Transverse colon (tissue), 4 donors: ENCODE results near the gene NPPA. TPM values are rescaled to one million over a fixed set of nuclear protein-coding genes. Genes with fewer than 3 reads are reported as not detected.

ENCODE experiments used
- DNase-seq: peaks from one replicate; pipeline ENCODE4 v3.0.0-alpha.2; 2019
- H3K27ac ChIP-seq, 4 donors: fragments of 200-600 bp; sonication (generic); 2 replicates each; pipeline ENCODE4 v1.5.1; 2016 to 2018; ENCODE audit warnings: inconsistent platforms in 4 of 4
- H3K27me3 ChIP-seq: fragments of 200-600 bp; sonication (generic); 2 replicates; pipeline ENCODE4 v1.5.1; 2017; ENCODE audit warnings: inconsistent platforms
- H3K36me3 ChIP-seq, 4 donors: fragments of 200-600 bp; sonication (generic); 2 replicates each; pipeline ENCODE4 v1.5.1; 2017 to 2019; ENCODE audit warnings: inconsistent platforms in 4 of 4
- H3K4me1 ChIP-seq, 4 donors: fragments of 200-600 bp; sonication (generic); 2 replicates each; pipeline ENCODE4 v1.5.1; 2017 to 2020; ENCODE audit warnings: inconsistent platforms in 4 of 4
- H3K4me3 ChIP-seq, 4 donors: fragments of 200-600 bp; sonication (generic); 1 replicate in 1 of 4; 2 replicates in 3 of 4; pipeline versions ENCODE4 v1.5.1 to v1.6.1; 2017 to 2019; ENCODE audit warnings: inconsistent platforms in 4 of 4
- H3K9me3 ChIP-seq, 2 donors: fragments of 200-600 bp; sonication (generic); 2 replicates each; pipeline ENCODE4 v1.5.1; 2017 to 2019; ENCODE audit warnings: inconsistent platforms in 2 of 2
- CTCF ChIP-seq, 5 experiments: fragments of 200-600 bp in 3 of 5; fragments of 450-650 bp in 2 of 5; sonication (generic) in 3 of 5; IDR thresholded peaks; 1 replicate in 2 of 5; 2 replicates in 3 of 5; pipeline ENCODE4 v1.5.1; 2016 to 2017; ENCODE audit warnings: antibody characterized with exemption in 5 of 5, inconsistent platforms in 3 of 5, mild to moderate bottlenecking in 2 of 5, moderate library complexity in 1 of 5
- EP300 ChIP-seq: sonication (generic); formaldehyde crosslinking; IDR thresholded peaks from one replicate; pipeline ENCODE4 v1.6.1; 2017; ENCODE audit warnings: antibody characterized with exemption, low read depth
- POLR2A ChIP-seq: fragments of 450-650 bp; IDR thresholded peaks from one replicate; pipeline ENCODE4 v1.6.1; 2016; ENCODE audit warnings: antibody characterized with exemption, mild to moderate bottlenecking, moderate library complexity
- POLR2AphosphoS5 ChIP-seq, 3 donors: sonication (generic); formaldehyde crosslinking; IDR thresholded peaks; one replicate each; pipeline ENCODE4 v1.6.1; 2016; ENCODE audit warnings: antibody characterized with exemption in 3 of 3
- WGBS, 2 donors: methylation state at CpG; one replicate each; pipeline ENCODE4 v1.1.5; 2018; ENCODE audit warnings: low coverage in 1 of 2; 5-methylcytosine and 5-hydroxymethylcytosine counted together
- in situ Hi-C, 4 donors: fragments of 200-750 bp; cut with MboI; loops; one replicate each; pipeline versions ENCODE4 v1.15.0 to v1.15.1; 2017; ENCODE audit warnings: low sequenced_read_pairs in 3 of 4, low pct_ligation_motif_present in 1 of 4, low pct_unique_long_range_greater_than_20kb in 1 of 4
- intact Hi-C: fragments of 100-400 bp; cut with DNase I; formaldehyde crosslinking; loops from one replicate; pipeline ENCODE4 v1.15.1; 2023; ENCODE audit warnings: low total_unique reads
- total RNA-seq, 4 donors: library from RNA; depleted of rRNA; stranded (reverse); fragments of >200 nt; gene quantifications; one replicate each; pipeline ENCODE4 v1.1.0, GENCODE V29; 2016

The NPPA gene
- total RNA-seq, 4 donors from 2014 or later: not detected

DNA sequence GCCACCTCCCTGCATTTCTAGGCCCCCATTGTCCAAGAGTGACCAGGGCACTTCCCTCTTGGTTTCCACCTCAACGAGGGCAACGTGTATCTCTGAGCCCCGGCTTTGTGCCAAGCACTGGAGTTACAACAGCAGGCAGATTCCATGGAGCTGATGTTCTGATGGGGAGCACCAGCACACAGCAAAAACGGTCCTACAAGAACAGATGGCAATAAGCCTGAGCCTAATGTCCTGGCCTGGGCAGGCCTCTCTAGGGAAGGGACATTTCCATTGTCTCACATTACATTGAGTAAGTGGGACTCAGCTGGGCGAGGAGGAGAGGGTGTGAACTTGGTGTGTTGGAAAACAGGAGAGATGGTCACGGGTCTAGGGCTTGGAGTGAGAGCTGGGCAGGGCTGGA lies 38.3 kb upstream of the NPPA start:
- no peaks in the 10 kb centered on the region for H3K9me3 ChIP-seq
- 76% methylated on average over 6 of the region's 6 CpGs; no CpG with 5 or more reads in 1 of the 2 donors for WGBS, 2 donors
- in situ Hi-C loops (no loop called here), intact Hi-C loops (no loop called here)
- H3K27ac ChIP-seq: no peak overlapping the region
- no peak for DNase-seq
- TF ChIP-seq EP300 (no peak), POLR2AphosphoS5 (IDR thresholded peaks at IDR 0.05) (no peak), POLR2A (no peak), CTCF (IDR thresholded peaks at IDR 0.05) (no peak)
- H3K4me3 ChIP-seq: no peak overlapping the region
- H3K4me1 ChIP-seq: peaks cover 0 to 3% (median 0%) of the 10 kb centered on the region in 4 donors
- H3K27me3 ChIP-seq: no peaks in the 10 kb centered on the region
- H3K36me3 ChIP-seq: no peaks in the 10 kb centered on the region

DNA sequence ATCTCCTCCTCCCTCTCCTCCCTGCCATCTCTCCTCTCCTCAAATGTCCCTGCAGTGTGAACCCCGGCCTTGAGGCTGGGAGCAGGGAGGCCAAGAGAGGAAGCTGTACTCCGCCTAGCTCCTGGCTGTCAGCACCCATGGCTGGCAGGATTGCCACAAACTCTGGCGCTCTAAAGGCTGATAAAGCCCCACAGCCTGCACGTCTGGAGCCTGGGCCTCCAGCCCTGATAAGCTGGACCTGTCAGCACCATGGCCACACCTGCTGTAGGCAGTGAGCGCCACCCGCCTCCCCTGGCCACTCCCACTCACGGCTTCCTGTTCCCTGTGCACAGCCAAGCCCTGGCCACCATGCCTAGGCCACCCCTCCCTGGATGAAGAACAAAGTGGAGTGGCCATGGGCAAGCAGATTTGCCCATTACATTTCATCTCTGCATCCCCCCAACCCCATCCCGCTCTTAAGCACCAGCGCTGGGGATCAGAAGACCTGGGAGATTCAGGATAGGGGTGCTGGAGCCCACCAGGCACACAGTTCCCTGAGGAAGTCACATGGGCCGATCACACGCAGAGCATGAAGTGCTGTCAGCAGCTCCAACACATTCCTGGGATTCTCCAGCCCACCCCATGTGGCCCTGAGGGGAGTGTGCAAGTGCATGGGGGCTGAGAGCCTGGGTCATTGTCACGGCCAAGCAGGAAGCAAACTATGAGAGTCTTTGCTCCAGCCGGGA lies 35.4 kb upstream of the NPPA start:
- Histone ChIP-seq H3K36me3 (no peaks in the 10 kb centered on the region), H3K9me3 (no peaks in the 10 kb centered on the region), H3K4me3 (no peak overlapping the region), H3K27ac (no peak overlapping the region), H3K27me3 (no peaks in the 10 kb centered on the region), H3K4me1 (peaks cover 0 to 10% (median 0%) of the 10 kb centered on the region in 4 donors)
- peak; percentile 69 for DNase-seq
- in situ Hi-C loops (no loop called here), intact Hi-C loops (no loop called here)
- 40 to 50% methylated on average over 1 to 13 of the region's 13 CpGs for WGBS, 2 donors
- no peak for TF ChIP-seq EP300
- no peak for TF ChIP-seq POLR2A
- TF ChIP-seq CTCF (IDR thresholded peaks at IDR 0.05): no peak
- no peak for TF ChIP-seq POLR2AphosphoS5 (IDR thresholded peaks at IDR 0.05)

DNA sequence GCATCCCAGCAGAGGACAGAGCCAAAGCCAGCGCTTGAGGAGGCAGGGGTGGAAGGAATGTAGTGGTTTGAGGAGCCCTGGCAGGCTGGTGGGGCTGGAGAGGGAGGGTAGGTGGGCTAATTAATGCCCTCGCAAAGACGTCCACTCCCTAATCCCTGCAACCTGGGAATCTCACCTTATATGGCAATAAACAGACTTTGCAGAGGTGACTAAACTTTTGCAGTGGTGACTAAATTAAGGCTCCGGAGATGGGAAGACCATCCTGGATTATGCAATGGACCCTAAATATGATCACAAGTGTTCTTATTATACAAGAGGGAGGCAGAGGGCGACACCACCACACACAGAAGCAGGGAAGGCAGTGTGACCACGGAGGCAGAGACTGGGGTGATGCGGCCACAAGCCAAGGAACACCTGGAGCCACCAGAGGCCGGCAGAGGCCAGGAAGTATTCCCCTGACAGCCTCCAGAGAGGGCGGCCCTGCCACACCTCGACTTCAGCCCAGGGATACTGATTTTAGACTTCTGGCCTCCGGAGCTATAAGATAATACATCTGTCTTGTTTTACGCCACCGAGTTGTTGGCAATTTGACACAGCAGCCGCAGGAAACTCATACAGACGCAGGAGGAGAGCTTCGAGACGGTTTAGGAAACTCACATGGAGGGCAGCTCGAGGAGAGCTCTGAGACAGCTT lies 34.3 kb upstream of the NPPA start:
- no peak overlapping the region for H3K27ac ChIP-seq
- WGBS, 2 donors: 67 to 81% methylated on average over 12 to 18 of the region's 18 CpGs
- no peaks in the 10 kb centered on the region for H3K36me3 ChIP-seq
- H3K4me3 ChIP-seq: no peak overlapping the region
- H3K9me3 ChIP-seq: no peaks in the 10 kb centered on the region
- DNase-seq: no peak
- peaks cover 0 to 10% (median 0%) of the 10 kb centered on the region in 4 donors for H3K4me1 ChIP-seq
- no peak for TF ChIP-seq CTCF (IDR thresholded peaks at IDR 0.05)
- no peak for TF ChIP-seq EP300
- TF ChIP-seq POLR2AphosphoS5 (IDR thresholded peaks at IDR 0.05): no peak
- no peaks in the 10 kb centered on the region for H3K27me3 ChIP-seq
- intact Hi-C loops: no loop called here
- in situ Hi-C loops: no loop called here

DNA sequence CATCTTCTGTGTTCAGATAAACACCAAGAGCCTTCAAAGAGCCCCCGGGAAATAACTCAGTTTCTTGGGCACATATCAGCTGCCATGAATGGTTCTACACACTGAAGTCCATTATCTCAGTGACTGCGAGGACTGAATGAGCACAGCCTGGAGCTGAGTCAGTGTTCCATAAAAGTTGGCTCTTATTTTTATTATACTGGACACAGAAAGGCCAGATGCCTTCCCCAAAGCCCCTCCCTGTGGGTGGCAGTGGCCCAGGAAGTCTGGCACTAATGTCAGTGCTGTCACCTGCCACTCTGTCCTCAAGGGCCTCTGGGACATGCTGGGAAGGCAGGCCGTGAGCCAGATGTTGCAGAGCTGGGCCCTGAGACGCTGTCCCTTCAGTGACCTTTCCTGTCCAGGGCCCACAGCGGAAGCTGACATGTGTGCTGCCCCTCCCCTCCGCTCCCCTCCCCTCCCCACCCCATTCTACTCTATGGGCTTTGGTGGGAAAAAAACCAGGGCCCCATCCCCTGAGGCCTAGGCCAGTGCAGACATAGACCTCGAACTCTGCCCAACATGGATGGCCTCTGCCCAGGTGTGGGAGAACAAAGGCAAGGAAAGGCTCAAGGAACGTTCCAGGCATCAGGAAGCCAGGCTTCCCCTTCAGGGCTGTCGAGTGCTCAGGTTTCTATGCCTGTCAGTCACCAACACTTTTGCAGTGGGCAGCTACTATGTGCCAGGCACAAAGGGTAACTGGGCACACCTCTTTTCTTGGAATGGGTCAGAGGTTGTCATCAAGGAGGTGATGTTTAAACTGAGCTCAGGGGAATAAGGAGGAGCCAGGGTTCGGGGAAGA lies 33.5 kb upstream of the NPPA start:
- H3K27ac ChIP-seq: no peak overlapping the region
- no peaks in the 10 kb centered on the region for H3K9me3 ChIP-seq
- intact Hi-C loops (no loop called here), in situ Hi-C loops (no loop called here)
- DNase-seq: no peak
- H3K36me3 ChIP-seq: no peaks in the 10 kb centered on the region
- H3K4me1 ChIP-seq: peaks cover 0 to 10% (median 0%) of the 10 kb centered on the region in 4 donors
- no peaks in the 10 kb centered on the region for H3K27me3 ChIP-seq
- 40 to 53% methylated on average over 2 to 10 of the region's 10 CpGs for WGBS, 2 donors
- no peak for TF ChIP-seq POLR2AphosphoS5 (IDR thresholded peaks at IDR 0.05)
- TF ChIP-seq EP300: no peak
- TF ChIP-seq POLR2A: no peak
- TF ChIP-seq CTCF (IDR thresholded peaks at IDR 0.05): no peak
- no peak overlapping the region for H3K4me3 ChIP-seq
